Caco-2 (cell line): ENCODE data around the gene ENOX1. TPM values are rescaled to one million over a fixed set of nuclear protein-coding genes. Genes with fewer than 3 reads are reported as not detected.

Experiments used
- BruUV-seq: library from RNA; stranded (reverse); fragments of 400-500 nt; replicated peaks from 2 replicates; lab custom pipeline; 2021; lab: Mats Ljungman, UMichigan
- CTCF ChIA-PET: fragments of 300-600 bp; sonication (Branson Sonifier 250); formaldehyde crosslinking; loops from one replicate; lab custom pipeline; 2022; ENCODE audit warnings: antibody characterized with exemption; lab: Charles Lee
- POLR2A ChIA-PET: fragments of 300-600 bp; sonication (Branson Sonifier 250); formaldehyde crosslinking; loops from one replicate; lab custom pipeline; 2022; ENCODE audit warnings: antibody characterized with exemption; lab: Charles Lee
- DNase-seq, 2 experiments: peaks; one replicate each; pipeline versions ENCODE4 v3.0.0 to v3.0.0-alpha.2; 2020 to 2022
- H3K27me3 ChIP-seq: replicated peaks from 2 replicates; pipeline ENCODE4 v1.6.0; 2011; ENCODE audit warnings: low read length; ENCODE audit not compliant: control insufficient read depth, insufficient read depth
- H3K36me3 ChIP-seq: 2 replicates; pipeline ENCODE4 v1.5.1; 2011; ENCODE audit warnings: low read length; ENCODE audit not compliant: control insufficient read depth, insufficient read depth
- H3K4me1 ChIP-seq: fragments of 250-450 bp; sonication (Bioruptor Pico); 2 replicates; pipeline ENCODE4 v1.5.1; 2020; ENCODE audit warnings: mild to moderate bottlenecking
- H3K4me3 ChIP-seq: 2 replicates; pipeline ENCODE4 v1.5.1; 2011; ENCODE audit warnings: low read depth, mild to moderate bottlenecking, control low read depth, low read length
- H3K9me3 ChIP-seq: fragments of 250-450 bp; sonication (Bioruptor Pico); 2 replicates; pipeline ENCODE4 v1.5.1; 2020; ENCODE audit warnings: mild to moderate bottlenecking, moderate library complexity
- H3K27ac Mint-ChIP-seq: one replicate; pipeline ENCODE4 v1.8.0; 2022; ENCODE audit warnings: mixed read lengths; ENCODE audit not compliant: unreplicated experiment
- H3K27me3 Mint-ChIP-seq: one replicate; pipeline ENCODE4 v1.8.0; 2022; ENCODE audit warnings: mixed read lengths; ENCODE audit not compliant: insufficient read depth, unreplicated experiment
- H3K36me3 Mint-ChIP-seq: one replicate; pipeline ENCODE4 v1.8.0; 2022; ENCODE audit warnings: mild to moderate bottlenecking, mixed read lengths; ENCODE audit not compliant: insufficient read depth, unreplicated experiment
- H3K4me1 Mint-ChIP-seq: one replicate; pipeline ENCODE4 v1.8.0; 2022; ENCODE audit warnings: low read depth, mixed read lengths; ENCODE audit not compliant: unreplicated experiment
- H3K4me3 Mint-ChIP-seq: one replicate; pipeline ENCODE4 v1.8.0; 2022; ENCODE audit warnings: mild to moderate bottlenecking, moderate library complexity, mixed read lengths; ENCODE audit not compliant: unreplicated experiment
- H3K9me3 Mint-ChIP-seq: one replicate; pipeline ENCODE4 v1.8.0; 2022; ENCODE audit warnings: mixed read lengths; ENCODE audit not compliant: unreplicated experiment
- intact Hi-C: fragments of 100-400 bp; cut with micrococcal nuclease; formaldehyde crosslinking; loops from one replicate; pipeline ENCODE4 v1.10.0; 2022; ENCODE audit not compliant: unreplicated experiment
- total RNA-seq: library from RNA; stranded (reverse); gene quantifications from 2 replicates; pipeline ENCODE4 v1.2.3, GENCODE V29; 2022
- TF ChIP-seq, protein P1 (sequence below), 2 experiments: fragments of 200-600 bp in 1 of 2; IDR thresholded peaks; 1 replicate in 1 of 2; 2 replicates in 1 of 2; pipeline versions ENCODE4 v1.5.1 to v1.8.0; 2011 to 2022; ENCODE audit warnings: antibody characterized with exemption in 1 of 2, control low read depth in 1 of 2, inconsistent platforms in 1 of 2, low read depth in 1 of 2, low read length in 1 of 2, mild to moderate bottlenecking in 1 of 2, moderate library complexity in 1 of 2; ENCODE audit not compliant: insufficient read depth in 1 of 2, severe bottlenecking in 1 of 2, unreplicated experiment in 1 of 2

ENOX1 gene
- total RNA-seq, 1 experiment from 2014 or later, result 9.1 TPM

DNA sequence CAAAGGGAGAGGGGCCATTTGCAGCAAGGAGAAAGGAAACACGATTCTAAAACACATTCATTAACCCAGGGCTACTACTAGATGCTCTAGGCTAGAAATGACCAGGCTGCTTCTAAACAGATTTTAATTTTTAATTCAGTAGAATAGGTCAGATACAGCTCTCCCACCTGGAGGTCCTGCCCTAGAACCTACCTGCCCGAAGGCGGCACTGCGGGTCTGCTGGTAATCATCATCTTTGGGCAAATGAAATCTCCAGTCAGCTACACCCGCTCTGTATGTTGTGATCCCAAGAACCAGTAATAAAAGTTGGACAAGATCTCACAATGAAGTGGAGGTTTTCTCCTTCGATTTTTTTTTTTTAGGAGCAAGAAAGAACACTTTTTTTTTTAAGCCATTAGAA, 345.3 kb downstream of the ENOX1 start:
- POLR2A ChIA-PET, result no interaction called here
- CTCF ChIA-PET, result no interaction called here
- Histone ChIP-seq H3K4me1 (no peaks in the 10 kb centered on the region), H3K27me3 (no peaks in the 10 kb centered on the region), H3K9me3 (no peaks in the 10 kb centered on the region), H3K36me3 (no peaks in the 10 kb centered on the region), H3K4me3 (no peak overlapping the region)
- no peak overlapping the region for H3K27ac Mint-ChIP-seq
- no peak overlapping the region for H3K4me3 Mint-ChIP-seq
- DNase-seq, result no peak
- H3K4me1 Mint-ChIP-seq, result peaks cover 5% of the 10 kb centered on the region
- H3K9me3 Mint-ChIP-seq, result no peaks in the 10 kb centered on the region
- TF ChIP-seq, protein P1, sequence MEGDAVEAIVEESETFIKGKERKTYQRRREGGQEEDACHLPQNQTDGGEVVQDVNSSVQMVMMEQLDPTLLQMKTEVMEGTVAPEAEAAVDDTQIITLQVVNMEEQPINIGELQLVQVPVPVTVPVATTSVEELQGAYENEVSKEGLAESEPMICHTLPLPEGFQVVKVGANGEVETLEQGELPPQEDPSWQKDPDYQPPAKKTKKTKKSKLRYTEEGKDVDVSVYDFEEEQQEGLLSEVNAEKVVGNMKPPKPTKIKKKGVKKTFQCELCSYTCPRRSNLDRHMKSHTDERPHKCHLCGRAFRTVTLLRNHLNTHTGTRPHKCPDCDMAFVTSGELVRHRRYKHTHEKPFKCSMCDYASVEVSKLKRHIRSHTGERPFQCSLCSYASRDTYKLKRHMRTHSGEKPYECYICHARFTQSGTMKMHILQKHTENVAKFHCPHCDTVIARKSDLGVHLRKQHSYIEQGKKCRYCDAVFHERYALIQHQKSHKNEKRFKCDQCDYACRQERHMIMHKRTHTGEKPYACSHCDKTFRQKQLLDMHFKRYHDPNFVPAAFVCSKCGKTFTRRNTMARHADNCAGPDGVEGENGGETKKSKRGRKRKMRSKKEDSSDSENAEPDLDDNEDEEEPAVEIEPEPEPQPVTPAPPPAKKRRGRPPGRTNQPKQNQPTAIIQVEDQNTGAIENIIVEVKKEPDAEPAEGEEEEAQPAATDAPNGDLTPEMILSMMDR (IDR thresholded peaks at IDR 0.05; ENCODE audit: insufficient read depth in 1 of 2, low read depth in 1 of 2, low read length in 1 of 2, severe bottlenecking in 1 of 2, unreplicated experiment in 1 of 2), result no peak
- H3K27me3 Mint-ChIP-seq, result no peaks in the 10 kb centered on the region
- intact Hi-C loops, result no loop called here
- H3K36me3 Mint-ChIP-seq, result peaks cover 3% of the 10 kb centered on the region
- BruUV-seq, result no TSS peak

DNA sequence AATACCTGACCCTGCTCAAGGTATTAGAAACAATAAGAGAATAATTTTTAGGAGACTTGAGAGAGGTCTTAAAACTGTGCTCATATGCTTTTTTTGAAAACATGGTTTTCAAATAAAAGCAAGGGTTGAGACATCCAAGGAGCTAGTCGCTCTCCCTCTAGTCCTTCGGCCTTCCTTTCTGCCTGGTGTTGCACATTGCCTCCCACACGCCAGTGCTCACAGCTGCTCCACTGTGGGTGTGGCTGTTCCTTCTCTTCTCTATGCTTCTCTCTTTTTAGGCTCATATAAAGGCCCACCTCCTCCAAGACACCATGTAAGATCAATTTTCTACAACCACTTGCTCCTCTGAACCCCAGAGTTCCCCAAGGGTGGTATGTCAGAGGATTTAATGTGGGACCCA, 352.6 kb downstream of the ENOX1 start:
- no peak overlapping the region for H3K27ac Mint-ChIP-seq
- H3K4me1 Mint-ChIP-seq, result no peaks in the 10 kb centered on the region
- BruUV-seq, result no TSS peak
- intact Hi-C loops, result no loop called here
- H3K36me3 ChIP-seq, result no peaks in the 10 kb centered on the region
- DNase-seq, result no peak
- TF ChIP-seq, protein P1 (IDR thresholded peaks at IDR 0.05; ENCODE audit: insufficient read depth in 1 of 2, low read depth in 1 of 2, low read length in 1 of 2, severe bottlenecking in 1 of 2, unreplicated experiment in 1 of 2), result no peak
- no peak overlapping the region for H3K4me3 Mint-ChIP-seq
- POLR2A ChIA-PET, result no interaction called here
- CTCF ChIA-PET, result no interaction called here
- no peaks in the 10 kb centered on the region for H3K9me3 ChIP-seq
- H3K4me3 ChIP-seq, result no peak overlapping the region
- H3K9me3 Mint-ChIP-seq, result no peaks in the 10 kb centered on the region
- H3K27me3 ChIP-seq, result no peaks in the 10 kb centered on the region
- H3K36me3 Mint-ChIP-seq, result no peaks in the 10 kb centered on the region
- H3K4me1 ChIP-seq, result no peaks in the 10 kb centered on the region
- no peaks in the 10 kb centered on the region for H3K27me3 Mint-ChIP-seq

DNA sequence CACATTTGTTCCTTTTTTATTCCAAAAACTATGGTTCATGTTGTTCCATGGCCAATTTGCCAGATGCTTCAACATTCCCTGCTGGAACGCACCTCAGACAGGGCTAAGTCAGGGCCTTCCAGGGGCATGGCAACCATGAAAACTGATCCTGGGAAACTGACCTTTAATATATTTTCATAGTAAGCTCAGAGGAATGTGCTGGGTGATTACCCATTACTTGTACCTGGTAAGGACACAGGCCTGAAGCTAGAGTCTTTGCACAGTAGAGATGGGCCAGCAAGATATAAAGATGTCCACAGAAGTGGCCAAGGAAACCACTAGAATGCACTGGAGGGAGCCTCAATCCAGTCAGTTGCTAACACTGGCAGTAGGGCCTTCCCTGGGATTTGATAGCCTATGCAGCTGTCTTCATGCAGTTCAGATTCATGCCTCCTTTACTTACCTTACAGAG, 353.1 kb downstream of the ENOX1 start:
- H3K36me3 ChIP-seq, result no peaks in the 10 kb centered on the region
- no peaks in the 10 kb centered on the region for H3K9me3 ChIP-seq
- Mint-ChIP-seq H3K27ac (no peak overlapping the region), H3K27me3 (no peaks in the 10 kb centered on the region), H3K36me3 (no peaks in the 10 kb centered on the region), H3K4me1 (no peaks in the 10 kb centered on the region), H3K9me3 (no peaks in the 10 kb centered on the region), H3K4me3 (no peak overlapping the region)
- no peaks in the 10 kb centered on the region for H3K27me3 ChIP-seq
- ChIA-PET POLR2A (no interaction called here), CTCF (no interaction called here)
- no peak overlapping the region for H3K4me3 ChIP-seq
- BruUV-seq, result no TSS peak
- TF ChIP-seq, protein P1 (IDR thresholded peaks at IDR 0.05; ENCODE audit: insufficient read depth in 1 of 2, low read depth in 1 of 2, low read length in 1 of 2, severe bottlenecking in 1 of 2, unreplicated experiment in 1 of 2), result no peak
- no peak for DNase-seq
- intact Hi-C loops, result no loop called here
- no peaks in the 10 kb centered on the region for H3K4me1 ChIP-seq
